HEK293T (cell line): ENCODE results near the gene SRPK3.
A peak's percentile ranks its signal among the peaks of the same experiment; 100 is the strongest.

Source experiments
- CTCF ChIA-PET: fragments of 350-600 bp; formaldehyde crosslinking; extraction: SDS; loops from one replicate; lab custom pipeline; 2021; ENCODE audit warnings: antibody characterized with exemption, inconsistent platforms; lab: Yijun Ruan, JAX
- POLR2A ChIA-PET: fragments of 350-600 bp; formaldehyde crosslinking; extraction: SDS; loops from one replicate; lab custom pipeline; 2020; ENCODE audit warnings: antibody characterized with exemption, inconsistent platforms; lab: Yijun Ruan, JAX
- DNase-seq: peaks from one replicate; pipeline ENCODE4 v3.0.0; 2012; ENCODE audit warnings: mixed read lengths; ENCODE audit errors: extremely low spot score
- ARNT ChIP-seq: fragments of 450-650 bp; IDR thresholded peaks from 2 replicates; pipeline ENCODE4 v1.6.1; 2017; ENCODE audit warnings: mild to moderate bottlenecking
- BHLHE40 ChIP-seq: fragments of 450-650 bp; IDR thresholded peaks from 2 replicates; pipeline ENCODE4 v1.6.1; 2016; ENCODE audit warnings: mild to moderate bottlenecking, moderate library complexity, borderline replicate concordance
- CTBP1 ChIP-seq: fragments of 450-650 bp; IDR thresholded peaks from 2 replicates; pipeline ENCODE4 v1.6.1; 2016; ENCODE audit warnings: borderline replicate concordance
- ELF4 ChIP-seq: fragments of 450-650 bp; IDR thresholded peaks from 2 replicates; pipeline ENCODE4 v1.6.1; 2017; ENCODE audit warnings: antibody characterized with exemption
- FOXA1 ChIP-seq: fragments of 450-650 bp; IDR thresholded peaks from 2 replicates; pipeline ENCODE4 v1.6.1; 2016; ENCODE audit warnings: mild to moderate bottlenecking
- FOXK2 ChIP-seq: fragments of 450-650 bp; IDR thresholded peaks from 2 replicates; pipeline ENCODE4 v1.6.1; 2016; ENCODE audit warnings: mild to moderate bottlenecking
- FOXM1 ChIP-seq: fragments of 450-650 bp; IDR thresholded peaks from 2 replicates; pipeline ENCODE4 v1.6.1; 2017; ENCODE audit warnings: mild to moderate bottlenecking, borderline replicate concordance
- HDGF ChIP-seq: fragments of 450-650 bp; IDR thresholded peaks from 2 replicates; pipeline ENCODE4 v1.6.1; 2017; ENCODE audit warnings: antibody characterized with exemption, borderline replicate concordance
- L3MBTL2 ChIP-seq: fragments of 450-650 bp; conservative IDR thresholded peaks from 2 replicates; pipeline ENCODE4 v1.6.1; 2016; ENCODE audit warnings: mild to moderate bottlenecking
- LEF1 ChIP-seq: fragments of 450-650 bp; IDR thresholded peaks from 2 replicates; pipeline ENCODE4 v1.6.1; 2017; ENCODE audit warnings: mild to moderate bottlenecking, borderline replicate concordance
- NFRKB ChIP-seq: fragments of 450-650 bp; IDR thresholded peaks from 2 replicates; pipeline ENCODE4 v1.6.1; 2016; ENCODE audit warnings: mild to moderate bottlenecking, moderate library complexity
- SP1 ChIP-seq: fragments of 450-650 bp; IDR thresholded peaks from 2 replicates; pipeline ENCODE4 v1.6.1; 2017
- SUZ12 ChIP-seq: fragments of 450-650 bp; IDR thresholded peaks from 2 replicates; pipeline ENCODE4 v1.6.1; 2016; ENCODE audit warnings: mild to moderate bottlenecking
- TARDBP ChIP-seq: fragments of 450-650 bp; IDR thresholded peaks from 2 replicates; pipeline ENCODE4 v1.6.1; 2016
- ZNF384 ChIP-seq: fragments of 450-650 bp; IDR thresholded peaks from 2 replicates; pipeline ENCODE4 v1.6.1; 2016
- TF ChIP-seq, protein P1 (sequence below): fragments of 450-650 bp; IDR thresholded peaks from 2 replicates; pipeline ENCODE4 v1.6.1; 2016

SRPK3 gene

DNA sequence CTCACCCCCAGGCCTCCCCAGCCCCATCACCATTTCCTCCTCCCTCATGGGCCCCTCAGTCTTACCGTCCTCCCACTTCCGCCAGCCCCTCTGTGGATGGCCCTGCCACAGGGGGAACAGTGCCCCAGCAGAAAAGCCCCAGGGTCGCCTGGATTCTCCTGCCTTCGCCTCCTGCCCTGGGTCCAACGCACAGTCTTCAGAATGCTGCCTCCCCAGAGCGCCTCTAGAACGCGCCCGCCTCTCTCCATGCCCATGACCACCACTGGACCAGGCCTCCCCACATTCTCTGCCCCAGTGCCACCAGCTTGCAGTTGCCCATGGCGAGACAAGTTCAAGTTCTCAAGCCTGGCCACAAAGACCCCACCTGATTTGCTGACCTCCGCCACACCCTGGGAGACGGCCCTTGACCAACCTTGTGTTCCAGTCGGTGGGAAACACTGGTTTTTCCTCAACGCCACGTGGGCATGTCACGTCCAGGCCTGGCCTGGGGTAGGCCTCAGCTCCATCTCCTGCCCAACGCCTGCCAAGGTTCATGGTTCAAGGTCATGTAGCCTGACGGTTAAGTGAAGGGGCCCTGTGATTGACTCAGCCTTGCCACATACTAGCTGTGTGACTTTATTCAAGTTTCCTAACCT, 17.4 kb upstream of the SRPK3 start:
- no peak for DNase-seq
- TF ChIP-seq SUZ12 (no peak), CTBP1 (no peak), ARNT (no peak), BHLHE40 (no peak), L3MBTL2 (no peak), FOXM1 (no peak), FOXA1 (no peak), LEF1 (no peak), SP1 (no peak), HDGF (no peak), TARDBP (no peak), NFRKB (no peak)
- TF ChIP-seq, protein P1, sequence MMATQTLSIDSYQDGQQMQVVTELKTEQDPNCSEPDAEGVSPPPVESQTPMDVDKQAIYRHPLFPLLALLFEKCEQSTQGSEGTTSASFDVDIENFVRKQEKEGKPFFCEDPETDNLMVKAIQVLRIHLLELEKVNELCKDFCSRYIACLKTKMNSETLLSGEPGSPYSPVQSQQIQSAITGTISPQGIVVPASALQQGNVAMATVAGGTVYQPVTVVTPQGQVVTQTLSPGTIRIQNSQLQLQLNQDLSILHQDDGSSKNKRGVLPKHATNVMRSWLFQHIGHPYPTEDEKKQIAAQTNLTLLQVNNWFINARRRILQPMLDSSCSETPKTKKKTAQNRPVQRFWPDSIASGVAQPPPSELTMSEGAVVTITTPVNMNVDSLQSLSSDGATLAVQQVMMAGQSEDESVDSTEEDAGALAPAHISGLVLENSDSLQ: no peak
- CTCF ChIA-PET: interaction anchor here (0.6 to 2.1 kb wide), 7 partner anchors 8 to 1256 kb away, joined by 3 to 15 read pairs (median 3); partner anchors contain the start of gene RENBP
- POLR2A ChIA-PET: no interaction called here

DNA sequence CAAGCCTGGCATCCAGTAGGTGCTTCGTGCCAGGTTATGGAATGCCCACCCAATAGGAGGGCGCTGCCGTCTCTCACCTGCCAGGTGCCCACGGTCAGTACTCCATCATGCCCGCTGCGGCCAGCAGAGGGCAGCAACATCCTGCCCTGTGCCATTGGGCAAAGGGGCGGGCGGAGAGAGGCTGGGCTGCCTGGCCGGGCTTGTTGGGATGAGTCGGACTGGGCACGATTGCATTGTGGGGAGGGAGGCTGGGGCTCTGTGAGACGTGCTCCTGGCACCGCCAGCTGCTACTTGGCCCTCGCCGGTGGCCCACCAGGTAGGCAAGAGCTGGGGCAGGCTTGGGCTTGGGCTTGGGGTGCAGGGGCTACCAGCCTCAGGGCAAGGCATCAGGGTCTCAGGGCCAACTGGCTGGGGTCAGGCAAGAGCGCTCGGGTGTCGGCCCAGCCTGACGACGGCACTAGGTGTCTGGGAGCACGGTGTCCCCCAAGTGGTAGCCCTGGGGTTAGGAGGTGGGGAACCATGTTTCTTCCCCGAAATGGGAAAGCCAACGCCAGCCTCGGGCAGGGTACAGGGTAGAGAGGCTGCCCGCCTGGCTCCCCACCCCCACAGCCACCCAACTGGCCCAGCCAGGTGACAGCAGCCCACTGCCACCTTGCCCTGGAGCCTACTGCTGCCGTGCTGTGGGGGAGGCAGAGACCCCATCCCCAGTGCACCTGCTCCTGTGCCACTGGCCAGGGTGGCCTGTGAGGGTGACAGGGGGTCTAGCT, 16.7 kb upstream of the SRPK3 start, which contains the start of gene PLXNB3:
TSS of gene PLXNB3 (plus strand) at position 261 of the 767 bp plus-strand sequence. CDS start 1,287 bp downstream, outside the sequence.
- CTCF ChIA-PET: interaction anchor here (0.6 to 2.1 kb wide), 6 partner anchors 28 to 1256 kb away, joined by 3 to 15 read pairs (median 3); partner anchors contain the start of gene RENBP
- POLR2A ChIA-PET: no interaction called here
- peak; percentile 80 for DNase-seq
- no peak for TF ChIP-seq SP1
- TF ChIP-seq FOXK2: no peak
- TF ChIP-seq ZNF384: no peak
- no peak for TF ChIP-seq NFRKB
- TF ChIP-seq HDGF: no peak
- TF ChIP-seq ARNT: no peak
- TF ChIP-seq FOXA1: no peak
- TF ChIP-seq, protein P1: no peak
- TF ChIP-seq TARDBP: no peak

DNA sequence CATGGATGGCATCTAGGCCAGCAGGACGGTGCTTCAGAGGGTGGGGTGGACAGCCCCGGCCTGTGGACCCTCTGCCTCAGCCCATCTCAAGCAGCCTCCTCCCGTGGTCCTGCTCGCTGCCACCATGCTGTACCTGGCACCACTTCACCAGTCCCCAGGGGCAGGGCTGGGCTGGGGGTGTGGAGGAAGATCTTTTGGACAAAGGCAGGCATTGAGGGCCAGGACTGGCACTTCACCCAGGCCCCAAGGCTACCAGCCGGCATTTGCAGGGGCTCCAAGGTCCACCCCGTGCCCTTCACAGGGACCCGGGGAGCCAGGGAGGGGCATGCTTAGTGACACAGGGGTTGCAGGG, 16.1 kb upstream of the SRPK3 start:
- CTCF ChIA-PET: interaction anchor here (0.7 to 2.1 kb wide), 3 partner anchors 27 to 204 kb away, joined by 3 to 15 read pairs (median 3); no protein-coding TSS in a partner anchor
- DNase-seq: no peak
- POLR2A ChIA-PET: no interaction called here
- TF ChIP-seq ARNT (no peak), NFRKB (no peak), CTBP1 (no peak), ELF4 (no peak), ZNF384 (no peak), LEF1 (no peak), FOXM1 (no peak), BHLHE40 (no peak), TARDBP (no peak), FOXA1 (no peak), L3MBTL2 (no peak)
- TF ChIP-seq, protein P1: no peak

DNA sequence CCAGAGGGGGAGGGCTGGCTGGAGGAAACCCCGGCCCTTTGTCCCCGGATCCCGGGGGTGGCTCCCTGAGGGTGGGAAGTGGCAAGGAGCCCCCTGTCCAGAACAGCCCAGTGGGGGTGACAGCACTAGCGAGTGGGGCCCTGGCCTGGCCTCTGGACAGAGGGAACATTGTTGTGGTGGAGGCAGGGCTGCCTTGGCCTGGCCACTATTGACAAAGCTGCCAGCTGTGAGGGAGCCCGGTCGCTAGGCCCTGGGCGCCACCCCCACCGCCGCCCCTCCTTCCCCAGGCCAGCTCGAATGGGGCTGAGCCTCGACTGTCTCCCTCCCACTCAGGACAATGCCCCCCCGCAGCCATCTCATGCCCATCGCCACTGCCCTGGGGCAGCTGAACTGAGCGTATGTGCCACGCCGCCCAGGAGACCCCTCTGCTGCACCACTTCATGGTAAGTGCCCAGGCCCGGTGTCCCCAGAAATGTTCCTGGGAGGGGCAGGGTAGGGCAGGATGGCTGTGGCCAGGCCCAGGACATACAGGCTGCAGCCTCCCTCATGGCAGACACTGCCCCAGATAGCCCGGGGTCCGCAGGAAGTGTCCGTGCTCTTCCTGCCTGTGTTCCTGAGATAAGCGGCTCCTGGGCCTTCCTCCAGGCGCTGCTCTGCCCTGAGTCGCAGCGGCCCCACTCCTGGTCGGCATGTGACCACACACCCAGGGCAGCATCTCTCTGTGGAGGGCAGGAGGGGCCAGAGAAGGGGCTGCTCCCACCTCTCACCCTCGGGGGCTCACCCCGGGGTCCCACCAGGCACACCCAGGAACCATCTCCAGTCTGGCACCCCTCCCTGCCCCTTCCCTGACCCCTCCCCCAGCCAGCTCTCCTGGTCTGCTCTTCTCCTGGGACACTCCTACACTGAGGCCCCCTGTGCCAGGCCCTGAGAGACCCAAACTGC, 15.4 kb upstream of the SRPK3 start:
- TF ChIP-seq SP1 (no peak), BHLHE40 (no peak), ARNT (no peak)
- TF ChIP-seq, protein P1: no peak
- ChIA-PET CTCF (interaction anchor here (0.7 to 2.2 kb wide), 3 partner anchors 26 to 181 kb away, joined by 3 to 10 read pairs (median 3); no protein-coding TSS in a partner anchor), POLR2A (interaction anchor here (1.0 to 2.2 kb wide), 3 partner anchors 162 to 182 kb away, joined by 3 to 7 read pairs (median 3); no protein-coding TSS in a partner anchor)
- DNase-seq: no peak
